ENCODE measurements around the gene RHOBTB1.

DNA sequence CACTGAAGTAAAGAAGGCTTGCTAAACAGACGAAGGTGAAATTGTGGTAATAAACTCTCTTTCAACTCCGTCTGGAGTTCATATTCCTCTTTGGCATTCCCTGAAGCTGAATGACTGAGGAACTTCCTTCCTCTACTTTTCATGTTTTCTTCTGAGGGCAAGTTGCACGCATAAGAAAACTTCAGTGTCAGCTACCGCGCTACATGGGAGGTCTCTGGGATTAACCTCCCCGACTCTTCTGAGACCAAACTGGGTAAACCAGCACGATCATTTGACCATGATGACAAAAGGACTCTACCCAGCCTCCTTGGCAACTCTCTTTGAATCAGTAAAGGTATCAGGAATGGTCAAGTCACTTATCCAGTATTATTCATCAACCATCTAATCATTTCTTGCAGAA lies 44.7 kb downstream of the RHOBTB1 start:
- no peak for TF ChIP-seq EZH2 (IDR thresholded peaks at IDR 0.05; ENCODE audit: low read length, missing control alignments)
- TF ChIP-seq CTCF (conservative IDR thresholded peaks at IDR 0.05 in 1 of 2, IDR thresholded peaks at IDR 0.05 in 1 of 2; ENCODE audit: low read depth in 1 of 2, low read length in 2 of 2): no peak
